Measurements from ENCODE around the gene TUG1.

The TUG1 gene

DNA sequence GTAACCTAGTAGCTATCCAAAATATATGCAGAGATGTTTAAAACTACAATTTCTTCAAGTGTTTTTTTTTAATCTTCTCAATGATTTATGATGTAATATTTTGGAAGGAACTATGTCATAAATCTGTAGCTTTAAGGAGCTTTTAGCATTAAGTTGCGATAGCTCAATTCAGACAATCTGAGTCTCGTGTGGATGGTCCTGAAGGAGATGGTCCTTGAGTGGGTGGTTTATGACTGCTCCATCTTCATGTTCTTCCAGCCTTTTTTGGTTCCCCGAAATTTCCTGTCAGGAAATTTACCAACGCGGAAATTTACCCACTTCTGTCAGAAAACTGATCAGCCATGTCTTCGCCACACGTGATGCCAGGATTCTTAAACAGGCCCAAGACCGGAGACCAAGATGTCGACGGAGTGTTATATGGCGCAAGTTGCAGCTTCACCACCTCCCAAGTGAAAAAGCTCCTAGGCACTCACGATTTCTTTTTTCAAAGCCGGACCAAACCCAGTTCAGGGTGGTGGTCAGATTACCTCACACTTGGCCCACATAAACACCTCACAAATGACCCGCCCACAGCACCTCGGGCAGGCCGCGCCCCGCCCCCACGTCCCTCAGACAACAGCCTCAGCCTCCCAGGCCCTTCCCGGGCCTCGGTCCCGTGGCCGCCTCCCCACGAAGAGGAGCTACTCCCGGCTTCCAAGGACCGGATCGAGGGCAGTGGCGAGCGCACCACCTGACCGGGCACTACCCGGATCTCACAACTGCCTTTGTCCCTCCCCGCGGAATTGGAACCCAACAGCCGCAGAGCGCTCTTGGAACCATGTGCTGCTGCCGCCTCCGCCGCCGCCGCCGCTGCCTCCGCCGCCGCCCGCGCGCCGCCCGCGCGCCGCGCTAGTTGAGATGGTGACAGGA is 796 bp upstream of the TUG1 start, which contains the start of gene MORC2:
TSS of gene MORC2 (minus strand) at position 760 of the 909 bp plus-strand sequence. CDS start 885 bp downstream, outside the sequence.
- Mint-ChIP-seq H3K27ac (peak within 1 kb of the TSS; percentile 95 to 99 (median 97)), H3K27me3 (ENCODE audit: low read depth) (no peaks in the 10 kb centered on the region), H3K4me1 (peaks cover 23% of the 10 kb centered on the region), H3K9me3 (peaks cover 68% of the 10 kb centered on the region), H3K4me3 (peak within 1 kb of the TSS; percentile 91 to 98 (median 94)), H3K36me3 (ENCODE audit: low read depth) (peaks cover 96% of the 10 kb centered on the region)
- no peak for TF ChIP-seq CTCF (IDR thresholded peaks at IDR 0.05; ENCODE audit: unreplicated experiment in 3 of 3)

GRCh38 chr22:30969532-30970355 is 679 bp downstream of the TUG1 start:
- no peak for TF ChIP-seq CTCF (IDR thresholded peaks at IDR 0.05; ENCODE audit: unreplicated experiment in 3 of 3)
- Mint-ChIP-seq H3K9me3 (peaks cover 76% of the 10 kb centered on the region), H3K4me3 (peak overlapping the region; percentile 91 to 98 (median 94)), H3K27me3 (ENCODE audit: low read depth) (no peaks in the 10 kb centered on the region), H3K27ac (peak overlapping the region; percentile 84 to 99 (median 95)), H3K36me3 (ENCODE audit: low read depth) (peaks cover 97% of the 10 kb centered on the region), H3K4me1 (peaks cover 22% of the 10 kb centered on the region)

- H3K4me3 Mint-ChIP-seq = peak overlapping the region; percentile 91 to 98 (median 94)
- TF ChIP-seq CTCF (IDR thresholded peaks at IDR 0.05; ENCODE audit: unreplicated experiment in 3 of 3) = no peak
- no peaks in the 10 kb centered on the region for H3K27me3 Mint-ChIP-seq (ENCODE audit: low read depth)
- peak overlapping the region; percentile 82 to 99 (median 84) for H3K27ac Mint-ChIP-seq
- H3K4me1 Mint-ChIP-seq = peaks cover 16% of the 10 kb centered on the region
- peaks cover 76% of the 10 kb centered on the region for H3K9me3 Mint-ChIP-seq
- H3K36me3 Mint-ChIP-seq (ENCODE audit: low read depth) = peaks cover 97% of the 10 kb centered on the region
Observed at GRCh38 chr22:30970356-30970746, 1.3 kb downstream of the TUG1 start.

DNA sequence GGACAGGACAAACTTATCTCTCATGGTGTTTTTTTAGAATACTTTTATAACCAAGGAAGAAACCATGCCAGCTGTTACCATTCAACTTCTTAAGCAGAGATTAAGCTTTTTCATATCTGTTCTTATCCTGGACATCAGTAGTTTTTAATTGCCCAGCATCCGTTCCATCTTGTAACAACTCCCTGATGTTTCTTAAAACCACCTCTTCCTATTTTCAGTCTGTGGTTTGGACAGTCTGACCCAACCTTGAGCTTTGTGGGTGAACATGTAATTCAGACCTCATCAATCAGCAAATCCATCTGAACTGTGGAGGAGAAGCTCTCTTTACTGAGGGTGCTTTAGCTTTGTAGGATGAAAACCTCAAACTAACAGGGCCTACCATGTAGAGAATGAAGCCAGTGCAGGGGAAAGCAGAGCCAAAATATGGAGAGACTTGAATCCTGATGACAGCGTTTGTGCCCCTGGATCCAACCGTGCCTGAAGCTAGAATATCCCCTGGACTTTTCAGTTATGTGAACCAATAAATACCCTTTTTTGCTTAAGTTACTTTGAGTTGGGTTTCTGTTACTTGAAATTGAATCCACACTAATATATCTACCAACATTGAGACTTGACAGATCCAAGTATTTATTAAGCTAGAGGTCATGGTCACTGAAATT is 9.4 kb downstream of the TUG1 start:
- Mint-ChIP-seq H3K27ac (no peak overlapping the region), H3K4me3 (no peak overlapping the region), H3K27me3 (ENCODE audit: low read depth) (no peaks in the 10 kb centered on the region), H3K9me3 (peaks cover 91% of the 10 kb centered on the region), H3K36me3 (ENCODE audit: low read depth) (peaks cover 89% of the 10 kb centered on the region), H3K4me1 (no peaks in the 10 kb centered on the region)
- TF ChIP-seq CTCF (IDR thresholded peaks at IDR 0.05; ENCODE audit: unreplicated experiment in 3 of 3) = no peak

GRCh38 chr22:30979932-30980331 is 10.9 kb downstream of the TUG1 start:
- Mint-ChIP-seq H3K9me3 (peaks cover 91% of the 10 kb centered on the region), H3K36me3 (ENCODE audit: low read depth) (peaks cover 89% of the 10 kb centered on the region), H3K27me3 (ENCODE audit: low read depth) (no peaks in the 10 kb centered on the region), H3K4me1 (no peaks in the 10 kb centered on the region), H3K4me3 (no peak overlapping the region), H3K27ac (no peak overlapping the region)
- TF ChIP-seq CTCF (IDR thresholded peaks at IDR 0.05; ENCODE audit: unreplicated experiment in 3 of 3) = no peak
